Uterus (tissue), 2 donors: ENCODE results near the gene LGALS3BP.

Experiments
- CTCF ChIP-seq, 4 experiments: fragments of 200-600 bp in 2 of 4; fragments of 450-650 bp in 2 of 4; sonication (generic) in 2 of 4; IDR thresholded peaks; one replicate each; pipeline ENCODE4 v1.5.1; 2016 to 2019; ENCODE audit warnings: antibody characterized with exemption in 4 of 4, mild to moderate bottlenecking in 2 of 4, moderate library complexity in 1 of 4
- POLR2A ChIP-seq, 2 donors: fragments of 450-650 bp; IDR thresholded peaks; one replicate each; pipeline ENCODE4 v1.6.1; 2016; ENCODE audit warnings: antibody characterized with exemption in 2 of 2, mild to moderate bottlenecking in 1 of 2, moderate library complexity in 1 of 2

- TF ChIP-seq POLR2A (IDR thresholded peaks at IDR 0.05) (no peak), CTCF (IDR thresholded peaks at IDR 0.05) (no peak)
These were observed 32.9 kb upstream of the LGALS3BP start for GRCh38 chr17:79012563-79013134.
